NOMO-1 treated with dmso at 0.1 percent for 144 hours (cell line): ENCODE results near the gene ACTN1.
A peak's percentile ranks its signal among the peaks of the same experiment; 100 is the strongest.

Experiments used
- DNase-seq: peaks from one replicate; lab custom pipeline; 2025; ENCODE audit not compliant: unreplicated experiment; lab: John Stamatoyannopoulos, UW

ACTN1 gene

GRCh38 chr14:68836082-68836481 lies 143.0 kb downstream of the ACTN1 start:
- DNase-seq = no peak

- no peak for DNase-seq
Observed at GRCh38 chr14:68834816-68835215, 144.3 kb downstream of the ACTN1 start.

- no peak for DNase-seq
Observed at GRCh38 chr14:68828698-68829097, 150.4 kb downstream of the ACTN1 start.

- no peak for DNase-seq
Observed at GRCh38 chr14:68825729-68826128, 153.4 kb downstream of the ACTN1 start.

- DNase-seq = peak; percentile 10
Observed at GRCh38 chr14:68824517-68825347, 154.4 kb downstream of the ACTN1 start.

- no peak for DNase-seq
Observed at GRCh38 chr14:68824207-68824516, 154.9 kb downstream of the ACTN1 start.
